Posterior vena cava (tissue), 2 donors: ENCODE measurements around the gene LOXHD1. TPM values are rescaled to one million over a fixed set of nuclear protein-coding genes. Genes with fewer than 3 reads are reported as not detected.

Experiments used
- DNase-seq: peaks from one replicate; pipeline ENCODE4 v3.0.0-alpha.2; 2020; ENCODE audit warnings: low spot score
- intact Hi-C, 2 donors: fragments of 100-400 bp; cut with DNase I; formaldehyde crosslinking; loops; one replicate each; pipeline versions ENCODE4 v1.14.1 to v1.14.2; 2022 to 2023
- total RNA-seq, 2 donors: library from RNA; stranded (reverse); fragmentation: NEBNext Ultra II Directional; extraction: Animal tissue kit (Norgen Biotek cat#: 25700); gene quantifications; one replicate each; pipeline ENCODE4 v1.2.1, GENCODE V29; 2021
- donor health status: DM: yes; HTN: yes; CAD: no.
- donor health status: DM: yes; HTN: yes; CAD: no.

Gene LOXHD1
- total RNA-seq, 2 donors from 2014 or later = 0.37 to 0.38 TPM

DNA sequence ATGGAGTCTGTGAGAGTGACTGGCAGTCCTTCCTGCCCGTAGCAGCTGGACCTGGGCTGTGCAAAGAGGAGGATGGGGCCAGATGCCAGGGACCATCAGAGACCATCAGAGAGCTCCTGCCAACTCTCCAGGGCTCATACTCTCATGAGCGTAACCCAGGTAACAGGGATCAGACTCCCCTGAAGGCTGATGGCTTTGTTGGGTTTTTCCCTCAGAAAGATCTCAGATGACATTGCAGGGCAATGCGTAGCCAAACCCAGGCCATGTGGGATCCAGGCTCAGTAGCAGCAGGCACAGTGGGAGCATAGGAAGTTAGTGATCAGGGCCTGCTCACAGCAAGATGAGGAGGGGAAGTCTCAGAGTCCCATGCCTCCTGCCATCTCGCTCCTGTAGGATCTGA, 218.0 kb downstream of the LOXHD1 start:
- intact Hi-C loops = no loop called here
- no peak for DNase-seq

DNA sequence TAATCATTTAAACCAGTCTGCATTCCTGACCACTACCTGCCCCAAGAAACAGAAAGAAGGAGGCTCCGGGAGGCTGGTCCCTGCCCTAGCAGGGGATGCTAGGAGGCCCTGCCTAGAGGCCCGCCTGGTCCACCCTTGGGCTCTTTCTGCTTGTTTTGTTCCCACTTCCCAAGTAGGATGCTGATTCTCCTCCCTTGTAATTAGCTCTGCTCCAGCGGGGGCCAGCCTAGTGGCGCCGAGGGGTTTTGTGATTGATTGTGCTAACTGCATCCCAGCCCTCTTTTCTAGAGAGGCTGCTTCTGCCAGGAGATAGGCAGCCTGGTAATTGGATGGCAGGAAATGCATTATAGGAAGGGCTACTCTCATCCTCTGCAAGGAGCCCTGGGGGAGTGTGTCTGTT, 220.0 kb downstream of the LOXHD1 start:
- intact Hi-C loops = no loop called here
- DNase-seq = peak; percentile 40

DNA sequence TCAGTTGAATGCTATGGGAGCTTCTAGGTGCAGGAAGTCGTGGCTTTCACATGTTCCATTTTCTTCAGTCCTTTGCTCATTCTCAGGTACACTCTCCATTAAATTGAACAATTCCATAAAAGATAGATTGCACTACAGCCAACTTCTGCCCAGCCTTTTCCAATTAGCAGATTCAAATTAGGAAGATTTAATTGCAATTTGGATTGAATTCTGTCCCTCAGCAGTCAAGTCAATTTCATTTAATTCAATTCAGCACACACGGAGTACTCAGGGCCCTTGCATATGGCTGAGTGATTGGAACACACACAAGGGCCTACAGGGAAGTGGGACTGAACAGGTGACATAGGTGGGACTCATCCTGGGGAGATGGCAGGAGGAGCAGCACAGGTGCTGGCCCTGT, 220.4 kb downstream of the LOXHD1 start:
- intact Hi-C loops = no loop called here
- no peak for DNase-seq

DNA sequence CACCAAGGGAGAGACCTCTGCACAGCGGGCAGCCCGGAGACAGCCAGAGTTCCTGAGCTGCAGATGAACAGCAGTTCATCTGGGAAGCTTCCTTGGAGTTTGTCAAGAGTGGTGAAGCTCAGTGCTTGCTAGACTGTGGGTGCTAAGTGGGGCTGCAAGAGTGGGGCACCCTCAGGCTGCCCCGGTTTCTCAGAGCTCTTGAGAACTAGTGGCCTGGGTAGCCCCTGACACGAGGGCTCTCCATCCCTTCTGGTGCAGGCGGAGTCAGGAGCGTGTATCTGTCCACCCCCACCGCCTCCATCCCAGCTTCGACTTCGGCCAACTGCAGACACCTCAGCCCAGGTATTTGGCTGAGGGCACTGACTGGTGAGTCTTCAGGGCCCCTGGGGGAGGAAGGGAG, 222.0 kb downstream of the LOXHD1 start:
- peak; percentile 61 for DNase-seq
- intact Hi-C loops = no loop called here

DNA sequence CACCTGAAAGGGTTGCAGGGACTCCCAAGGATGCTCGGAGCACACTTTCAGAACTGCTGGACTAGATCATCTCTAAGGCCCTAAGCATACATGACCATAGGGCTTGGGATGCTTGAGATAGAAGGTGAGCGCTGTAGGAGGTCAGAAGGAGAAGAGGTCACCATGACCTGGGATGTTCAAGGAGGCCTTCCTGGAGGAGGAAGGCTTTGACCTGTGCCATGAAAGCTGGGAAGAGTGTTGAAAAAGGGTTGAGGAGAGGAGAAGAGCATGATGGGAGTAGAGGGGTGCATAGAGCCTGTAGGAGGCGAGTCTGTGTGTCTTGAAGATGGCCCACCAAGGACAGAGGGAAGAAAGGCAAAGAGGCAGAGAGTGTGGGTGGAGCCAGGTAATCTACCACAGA, 222.4 kb downstream of the LOXHD1 start:
- intact Hi-C loops = no loop called here
- DNase-seq = peak; percentile 26

DNA sequence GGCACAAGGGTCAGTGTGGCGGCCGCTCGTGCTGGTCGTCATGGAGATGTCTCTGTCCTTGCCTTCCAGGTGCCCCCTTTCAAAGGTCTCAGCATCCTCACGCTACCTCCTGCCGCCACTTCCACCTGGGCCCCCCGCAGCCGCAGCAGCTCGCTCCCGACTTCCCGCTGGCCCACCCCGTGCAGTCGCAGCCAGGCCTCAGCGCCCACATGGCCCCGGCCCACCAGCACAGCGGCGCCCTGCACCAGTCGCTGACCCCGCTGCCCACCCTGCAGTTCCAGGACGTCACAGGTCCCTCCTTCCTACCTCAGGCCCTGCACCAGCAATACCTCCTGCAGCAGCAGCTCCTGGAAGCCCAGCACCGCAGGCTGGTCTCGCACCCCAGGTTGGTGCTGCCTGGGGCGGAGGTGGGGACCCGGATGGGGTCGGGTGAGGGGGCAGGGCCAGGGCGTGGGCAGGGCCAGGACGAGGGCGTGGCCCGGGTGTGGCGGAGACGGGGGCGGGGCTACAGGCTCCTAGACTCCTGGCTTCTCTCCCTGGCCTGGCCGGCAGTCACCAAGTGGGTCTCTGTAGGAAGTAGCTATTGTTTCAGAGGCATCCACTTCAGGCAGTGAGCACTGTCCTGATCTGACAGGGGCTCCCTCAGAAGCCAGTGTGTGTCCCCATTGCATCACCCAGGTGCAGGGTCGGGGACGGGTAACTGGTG, 223.7 kb downstream of the LOXHD1 start:
- intact Hi-C loops = no loop called here
- peak; percentile 70 for DNase-seq

DNA sequence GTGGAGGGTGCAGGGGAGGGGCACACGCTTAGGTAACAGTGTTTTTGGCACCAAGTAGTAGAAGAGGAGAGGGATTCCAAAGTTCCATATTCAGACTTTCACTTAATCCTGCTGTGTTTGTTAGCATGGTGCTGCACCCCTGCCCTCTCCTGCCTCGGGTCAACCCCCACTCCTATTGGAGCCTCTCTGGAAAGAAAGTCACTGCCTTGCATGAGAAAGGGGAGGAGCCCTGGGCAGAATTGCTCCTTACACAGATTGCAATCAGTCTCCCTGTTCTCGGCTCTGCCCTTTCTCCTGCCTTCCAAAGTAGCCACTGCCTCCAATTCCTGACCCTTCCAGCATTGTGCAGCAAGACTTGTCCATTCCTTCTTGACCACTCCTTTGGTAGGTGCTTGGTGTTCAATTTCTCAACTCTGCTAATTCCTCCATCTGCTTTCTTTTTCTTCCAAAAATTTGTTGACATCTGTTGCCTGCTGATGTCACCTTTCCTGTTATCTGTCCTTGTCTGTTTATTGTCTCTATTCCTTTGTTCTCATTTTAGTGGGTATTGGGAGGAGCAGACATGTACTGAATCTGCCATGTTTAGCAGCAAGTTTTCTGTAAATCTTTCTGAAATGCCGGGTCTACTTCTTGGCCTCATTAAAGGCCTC, 225.4 kb downstream of the LOXHD1 start:
- peak; percentile 16 for DNase-seq
- intact Hi-C loops = loop anchor here in 1 of 2 donors (2.0 kb wide), 1 partner anchor 19 kb away; no protein-coding TSS in a partner anchor

DNA sequence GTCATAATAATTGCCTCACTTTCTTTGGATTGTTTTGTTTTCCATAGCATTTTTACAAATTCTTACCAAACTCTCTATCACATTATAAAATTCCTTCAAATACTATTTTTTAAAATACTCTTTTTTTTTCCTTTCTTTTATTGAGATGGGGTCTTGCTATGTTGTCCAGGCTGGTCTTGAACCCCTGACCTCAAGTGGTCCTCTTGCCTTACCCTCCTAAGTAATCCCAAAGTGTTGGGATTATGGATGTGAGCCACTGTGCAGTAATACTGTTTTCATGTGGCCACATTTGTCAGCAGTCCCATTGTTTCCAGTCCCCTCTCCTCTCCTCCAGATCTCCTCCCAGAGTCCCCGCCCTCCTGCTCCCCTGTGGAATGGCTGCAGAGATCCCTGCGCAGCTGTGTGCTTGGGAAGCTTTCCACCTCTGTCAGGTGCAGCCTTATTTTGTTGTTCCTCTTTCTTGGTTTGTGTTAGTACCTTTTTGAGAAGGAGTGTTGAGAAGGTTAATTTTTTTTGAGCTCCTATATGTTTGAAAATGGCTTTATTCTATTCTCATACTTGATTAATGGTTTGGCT, 227.3 kb downstream of the LOXHD1 start:
- DNase-seq = peak; percentile 32
- intact Hi-C loops = loop anchor here in 1 of 2 donors (2.0 kb wide), 1 partner anchor 21 kb away; no protein-coding TSS in a partner anchor

DNA sequence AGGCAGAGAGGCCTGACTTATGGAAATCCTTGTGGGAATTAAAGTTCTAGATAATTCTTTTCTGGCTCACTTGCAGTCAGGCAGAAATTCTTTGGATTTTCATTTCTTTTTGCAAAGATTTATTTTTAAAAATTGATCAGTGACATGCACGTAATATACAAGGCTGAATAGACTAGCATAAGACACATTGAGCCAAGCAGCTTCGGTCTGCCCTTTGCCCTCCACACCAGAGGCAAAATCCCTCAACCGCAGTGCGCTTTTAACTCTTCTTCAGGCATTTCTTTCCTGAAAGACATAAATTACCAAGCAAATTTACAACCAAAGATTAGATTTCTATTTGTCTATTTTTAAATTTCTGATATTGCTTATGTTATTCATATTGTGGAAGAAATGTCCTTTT, 227.9 kb downstream of the LOXHD1 start:
- intact Hi-C loops = no loop called here
- DNase-seq = no peak

DNA sequence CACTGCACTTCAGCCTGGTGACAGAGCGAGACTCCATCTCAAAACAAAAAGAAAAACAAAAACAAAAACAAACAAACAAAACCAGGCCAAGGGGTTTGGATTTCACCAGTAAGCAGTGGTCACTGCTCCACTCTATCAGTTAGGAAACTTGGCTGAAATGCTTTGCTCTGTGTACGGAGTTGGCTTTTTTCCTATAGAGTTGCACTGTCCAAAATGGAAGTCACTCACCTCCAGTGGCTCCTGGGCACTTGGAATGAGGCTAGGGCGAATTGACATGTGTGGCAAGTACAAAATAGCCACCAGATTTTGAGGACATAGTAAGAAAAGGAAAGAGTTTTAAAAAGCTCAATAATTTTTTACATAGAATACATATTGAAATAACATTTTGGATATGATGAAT, 228.7 kb downstream of the LOXHD1 start:
- intact Hi-C loops = no loop called here

DNA sequence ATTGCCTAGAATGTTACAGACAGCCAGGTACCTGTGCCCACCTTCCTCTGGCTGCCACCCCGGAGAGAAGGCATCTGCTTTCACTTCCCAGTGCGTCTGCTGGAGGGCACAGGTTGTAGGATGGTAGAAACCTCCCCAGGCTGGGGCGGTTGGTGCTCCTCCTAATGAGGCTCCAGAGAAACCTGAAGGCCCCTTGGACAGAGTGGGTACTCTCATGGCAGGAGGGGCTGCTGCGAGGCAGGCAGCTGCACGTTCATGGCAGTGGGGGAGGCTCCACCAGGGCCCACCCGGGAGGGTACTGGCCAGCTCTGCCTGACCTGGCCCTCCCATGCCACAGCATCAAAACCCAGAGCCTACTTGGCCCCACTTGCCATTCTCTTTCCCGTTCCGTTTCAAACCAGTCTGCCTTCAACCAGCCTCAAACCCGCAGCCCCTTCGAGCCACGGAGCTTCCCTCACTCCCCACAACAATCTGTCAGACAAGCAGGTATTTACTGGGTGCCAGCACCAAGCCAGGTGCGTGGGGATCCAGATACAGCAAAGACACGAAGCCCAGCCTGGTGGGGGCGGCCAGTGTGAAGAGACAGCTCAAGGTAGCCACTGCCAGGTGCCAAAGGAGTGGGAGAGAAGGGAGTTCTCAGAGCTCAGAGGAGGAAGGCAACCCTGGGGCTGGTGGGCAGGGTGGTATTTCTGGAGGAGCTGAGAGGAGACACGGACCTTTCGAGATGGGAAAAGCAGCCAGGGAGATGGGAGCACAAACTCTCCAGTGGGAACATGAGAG, 229.6 kb downstream of the LOXHD1 start:
- intact Hi-C loops = no loop called here

More for the DNA sequence above, 228.7 kb downstream of the LOXHD1 start:
- DNase-seq = no peak

More for the DNA sequence above, 229.6 kb downstream of the LOXHD1 start:
- DNase-seq = peak; percentile 62

Other genes with a start within 250 kb of the LOXHD1 start
- gene ST8SIA5, start 99.8 kb upstream of the LOXHD1 start, total RNA-seq = under 1 TPM; 0.14 to 0.42 TPM